IMR-90 (cell line): ENCODE results near the gene NKAIN2.

Experiments used
- BHLHE40 ChIP-seq: fragments of 150-350 bp; IDR thresholded peaks from 2 replicates; pipeline ENCODE4 v1.6.1; 2016; ENCODE audit warnings: mild to moderate bottlenecking, low read depth, low read length
- CEBPB ChIP-seq: IDR thresholded peaks from 2 replicates; pipeline ENCODE4 v1.6.1; 2012; ENCODE audit warnings: low read depth, low read length, improper control_type of control experiment
- CHD1 ChIP-seq: IDR thresholded peaks from 2 replicates; pipeline ENCODE4 v1.6.1; 2012; ENCODE audit warnings: low read depth, low read length, improper control_type of control experiment
- MAFK ChIP-seq: IDR thresholded peaks from 2 replicates; pipeline ENCODE4 v1.6.1; 2012; ENCODE audit warnings: low read depth, low read length, improper control_type of control experiment
- MAZ ChIP-seq: IDR thresholded peaks from 2 replicates; pipeline ENCODE4 v1.6.1; 2012; ENCODE audit warnings: low read depth, mild to moderate bottlenecking, low read length, improper control_type of control experiment, moderate library complexity, borderline replicate concordance
- POLR2A ChIP-seq: IDR thresholded peaks from 2 replicates; pipeline ENCODE4 v1.6.1; 2012; ENCODE audit warnings: mild to moderate bottlenecking, low read depth, low read length
- RFX5 ChIP-seq: IDR thresholded peaks from 2 replicates; pipeline ENCODE4 v1.8.0; 2012; ENCODE audit warnings: low read depth, mild to moderate bottlenecking, low read length, moderate library complexity
- SMC3 ChIP-seq: fragments of 150-350 bp; IDR thresholded peaks from 2 replicates; pipeline ENCODE4 v1.6.1; 2016; ENCODE audit warnings: low read depth, mild to moderate bottlenecking, antibody characterized with exemption, low read length, moderate library complexity
- TF ChIP-seq, protein P1 (sequence below): conservative IDR thresholded peaks from 2 replicates; pipeline ENCODE4 v1.5.1; 2012; ENCODE audit warnings: mild to moderate bottlenecking, low read depth, low read length, improper control_type of control experiment
- TF ChIP-seq, protein P2 (sequence below): fragments of 150-350 bp; IDR thresholded peaks from 2 replicates; pipeline ENCODE4 v1.6.1; 2016; ENCODE audit warnings: low read depth, mild to moderate bottlenecking, low read length, moderate library complexity, borderline replicate concordance

DNA sequence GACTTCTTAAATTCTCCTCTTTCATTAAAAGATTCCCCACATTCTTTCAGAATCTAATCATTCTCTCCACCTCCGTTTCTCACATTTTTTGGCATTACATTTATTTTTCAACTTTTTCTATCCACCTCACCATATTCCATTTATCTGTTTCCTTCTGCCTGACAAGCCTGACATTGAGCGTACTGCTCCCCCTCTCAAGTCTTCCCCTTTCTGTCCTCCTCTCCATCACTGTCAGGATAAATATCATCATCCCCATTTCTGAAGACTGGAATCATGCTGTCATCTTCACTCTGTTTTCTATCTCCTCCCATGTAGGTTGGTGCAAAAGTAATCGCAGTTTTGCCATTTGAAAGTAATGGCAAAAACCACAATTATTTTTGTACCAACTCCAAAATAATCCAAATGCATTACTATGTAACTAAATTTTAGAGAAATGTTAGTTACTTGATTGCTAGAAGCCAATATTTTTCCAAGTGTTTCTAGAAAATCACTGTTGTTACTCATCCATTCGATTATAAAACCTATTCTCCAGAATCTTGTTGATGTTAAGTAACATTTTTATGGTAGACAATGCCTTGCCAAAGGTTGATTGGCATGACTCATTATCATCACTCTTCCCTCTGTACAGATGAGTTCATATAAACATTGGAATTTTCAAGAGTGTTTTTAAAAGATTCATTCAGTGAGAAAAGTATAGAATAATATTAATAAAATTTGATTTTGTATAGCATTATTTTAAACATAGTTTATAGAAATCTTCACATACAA, 866.2 kb downstream of the NKAIN2 start:
- TF ChIP-seq MAFK (no peak), CHD1 (no peak), POLR2A (no peak), RFX5 (no peak), BHLHE40 (no peak), SMC3 (no peak), MAZ (no peak), CEBPB (no peak)
- TF ChIP-seq, protein P1, sequence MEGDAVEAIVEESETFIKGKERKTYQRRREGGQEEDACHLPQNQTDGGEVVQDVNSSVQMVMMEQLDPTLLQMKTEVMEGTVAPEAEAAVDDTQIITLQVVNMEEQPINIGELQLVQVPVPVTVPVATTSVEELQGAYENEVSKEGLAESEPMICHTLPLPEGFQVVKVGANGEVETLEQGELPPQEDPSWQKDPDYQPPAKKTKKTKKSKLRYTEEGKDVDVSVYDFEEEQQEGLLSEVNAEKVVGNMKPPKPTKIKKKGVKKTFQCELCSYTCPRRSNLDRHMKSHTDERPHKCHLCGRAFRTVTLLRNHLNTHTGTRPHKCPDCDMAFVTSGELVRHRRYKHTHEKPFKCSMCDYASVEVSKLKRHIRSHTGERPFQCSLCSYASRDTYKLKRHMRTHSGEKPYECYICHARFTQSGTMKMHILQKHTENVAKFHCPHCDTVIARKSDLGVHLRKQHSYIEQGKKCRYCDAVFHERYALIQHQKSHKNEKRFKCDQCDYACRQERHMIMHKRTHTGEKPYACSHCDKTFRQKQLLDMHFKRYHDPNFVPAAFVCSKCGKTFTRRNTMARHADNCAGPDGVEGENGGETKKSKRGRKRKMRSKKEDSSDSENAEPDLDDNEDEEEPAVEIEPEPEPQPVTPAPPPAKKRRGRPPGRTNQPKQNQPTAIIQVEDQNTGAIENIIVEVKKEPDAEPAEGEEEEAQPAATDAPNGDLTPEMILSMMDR, result no peak
- TF ChIP-seq, protein P2, sequence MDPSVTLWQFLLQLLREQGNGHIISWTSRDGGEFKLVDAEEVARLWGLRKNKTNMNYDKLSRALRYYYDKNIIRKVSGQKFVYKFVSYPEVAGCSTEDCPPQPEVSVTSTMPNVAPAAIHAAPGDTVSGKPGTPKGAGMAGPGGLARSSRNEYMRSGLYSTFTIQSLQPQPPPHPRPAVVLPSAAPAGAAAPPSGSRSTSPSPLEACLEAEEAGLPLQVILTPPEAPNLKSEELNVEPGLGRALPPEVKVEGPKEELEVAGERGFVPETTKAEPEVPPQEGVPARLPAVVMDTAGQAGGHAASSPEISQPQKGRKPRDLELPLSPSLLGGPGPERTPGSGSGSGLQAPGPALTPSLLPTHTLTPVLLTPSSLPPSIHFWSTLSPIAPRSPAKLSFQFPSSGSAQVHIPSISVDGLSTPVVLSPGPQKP, result no peak
